RWPE2 (cell line): ENCODE results near the gene LAMA3.

Experiments
- ATAC-seq: fragments of 200-7000 bp; cut with Tn5 transposase; 3 replicates; pipeline ENCODE4 v1.9.1; 2021; ENCODE audit warnings: low read depth
- DNase-seq: peaks from one replicate; pipeline ENCODE4 v3.0.0-alpha.2; 2020; ENCODE audit warnings: low spot score
- H3K27ac ChIP-seq: fragments of 450-650 bp; 2 replicates; pipeline ENCODE4 v1.5.1; 2017; ENCODE audit warnings: mild to moderate bottlenecking; ENCODE audit not compliant: poor library complexity, severe bottlenecking
- H3K27me3 ChIP-seq: fragments of 250-450 bp; sonication (Bioruptor Pico); 2 replicates; pipeline ENCODE4 v1.5.1; 2021; ENCODE audit warnings: mild to moderate bottlenecking, moderate library complexity; ENCODE audit not compliant: insufficient read depth, poor library complexity, severe bottlenecking
- H3K36me3 ChIP-seq: fragments of 250-450 bp; sonication (Bioruptor Pico); 2 replicates; pipeline ENCODE4 v1.5.1; 2020; ENCODE audit warnings: low read depth, mild to moderate bottlenecking, moderate library complexity
- H3K4me1 ChIP-seq: fragments of 250-450 bp; sonication (Bioruptor Pico); 2 replicates; pipeline ENCODE4 v1.5.1; 2021; ENCODE audit warnings: mild to moderate bottlenecking, moderate library complexity; ENCODE audit not compliant: insufficient read depth, poor library complexity, severe bottlenecking
- H3K4me3 ChIP-seq: fragments of 250-450 bp; sonication (Bioruptor Pico); 2 replicates; pipeline ENCODE4 v1.5.1; 2021; ENCODE audit warnings: mild to moderate bottlenecking, moderate library complexity; ENCODE audit not compliant: severe bottlenecking
- H3K9me3 ChIP-seq: fragments of 250-450 bp; sonication (Bioruptor Pico); 2 replicates; pipeline ENCODE4 v1.5.1; 2021; ENCODE audit warnings: mild to moderate bottlenecking, moderate library complexity; ENCODE audit not compliant: severe bottlenecking
- CTCF ChIP-seq: fragments of 450-650 bp; IDR thresholded peaks from one replicate; pipeline ENCODE4 v1.5.1; 2017; ENCODE audit warnings: mild to moderate bottlenecking, moderate library complexity; ENCODE audit not compliant: poor library complexity, severe bottlenecking

Gene LAMA3

GRCh38 chr18:23932385-23933067, 243.3 kb downstream of the LAMA3 start:
- no peaks in the 10 kb centered on the region for H3K27me3 ChIP-seq
- DNase-seq (no peak), ATAC-seq (no peak)
- no peak overlapping the region for H3K4me3 ChIP-seq
- peaks cover 95% of the 10 kb centered on the region for H3K36me3 ChIP-seq
- no peak for TF ChIP-seq CTCF
- no peak overlapping the region for H3K27ac ChIP-seq
- H3K9me3 ChIP-seq = no peaks in the 10 kb centered on the region
- H3K4me1 ChIP-seq = no peaks in the 10 kb centered on the region

- ATAC-seq (no peak), DNase-seq (no peak)
- Histone ChIP-seq H3K4me3 (no peak overlapping the region), H3K4me1 (no peaks in the 10 kb centered on the region), H3K27me3 (no peaks in the 10 kb centered on the region), H3K9me3 (no peaks in the 10 kb centered on the region), H3K27ac (no peak overlapping the region), H3K36me3 (peaks cover 95% of the 10 kb centered on the region)
- no peak for TF ChIP-seq CTCF
Measured at GRCh38 chr18:23933407-23933806, 244.2 kb downstream of the LAMA3 start.

GRCh38 chr18:23934252-23934651, 245.0 kb downstream of the LAMA3 start:
- Histone ChIP-seq H3K9me3 (no peaks in the 10 kb centered on the region), H3K4me3 (no peak overlapping the region), H3K4me1 (no peaks in the 10 kb centered on the region), H3K27me3 (no peaks in the 10 kb centered on the region), H3K36me3 (peaks cover 95% of the 10 kb centered on the region), H3K27ac (no peak overlapping the region)
- TF ChIP-seq CTCF = no peak
- ATAC-seq = no peak
- no peak for DNase-seq

GRCh38 chr18:23934863-23935262, 245.6 kb downstream of the LAMA3 start:
- ATAC-seq (no peak), DNase-seq (no peak)
- no peaks in the 10 kb centered on the region for H3K9me3 ChIP-seq
- no peaks in the 10 kb centered on the region for H3K27me3 ChIP-seq
- TF ChIP-seq CTCF = no peak
- no peak overlapping the region for H3K27ac ChIP-seq
- H3K4me3 ChIP-seq = no peak overlapping the region
- H3K36me3 ChIP-seq = peaks cover 95% of the 10 kb centered on the region
- H3K4me1 ChIP-seq = no peaks in the 10 kb centered on the region

GRCh38 chr18:23935804-23936203, 246.6 kb downstream of the LAMA3 start:
- Histone ChIP-seq H3K9me3 (no peaks in the 10 kb centered on the region), H3K4me1 (no peaks in the 10 kb centered on the region), H3K4me3 (no peak overlapping the region), H3K27me3 (no peaks in the 10 kb centered on the region), H3K27ac (no peak overlapping the region), H3K36me3 (peaks cover 94% of the 10 kb centered on the region)
- no peak for TF ChIP-seq CTCF
- no peak for DNase-seq
- ATAC-seq = no peak
